ENCODE data around the gene XCR1. TPM values are rescaled to one million over a fixed set of nuclear protein-coding genes. Genes with fewer than 3 reads are reported as not detected.

XCR1 gene
- total and polyA plus RNA-seq, 2 donors (not counting 1 experiment from before 2014, with no cell fraction given) = 0.01 TPM; not detected in 1

- POLR2A ChIA-PET = no interaction called here
- intact Hi-C loops (cut with micrococcal nuclease) = no loop called here
Observed at GRCh38 chr3:45969953-45970352, 57.3 kb downstream of the XCR1 start.

GRCh38 chr3:45969116-45969515 lies 58.2 kb downstream of the XCR1 start:
- Mint-ChIP-seq H3K27me3 (no peaks in the 10 kb centered on the region), H3K27ac (no peak overlapping the region), H3K9me3 (ENCODE audit: insufficient read depth) (no peaks in the 10 kb centered on the region), H3K4me3 (no peak overlapping the region), H3K4me1 (peaks cover 15% of the 10 kb centered on the region)
- Histone ChIP-seq H3K9me3 (ENCODE audit: control extremely low read depth in 1 of 3, control insufficient read depth in 2 of 3, insufficient read depth in 1 of 3, low read length in 2 of 3) (no peaks in the 10 kb centered on the region), H3K36me3 (replicated peaks in 1 of 2; ENCODE audit: control extremely low read depth in 1 of 2, control insufficient read depth in 1 of 2, extremely low read depth in 1 of 2, insufficient read depth in 2 of 2, low read length in 1 of 2) (peaks cover 0 to 65% of the 10 kb centered on the region in 2 experiments), H2AFZ (ENCODE audit: insufficient read depth, low read depth, low read length, poor library complexity, severe bottlenecking) (no peak overlapping the region), H3K4me2 (replicated peaks; ENCODE audit: low read depth, low read length, poor library complexity, severe bottlenecking) (no peak overlapping the region), H3K9ac (ENCODE audit: low read length) (no peak overlapping the region), H3K27ac (ENCODE audit: low read length in 2 of 2) (no peak overlapping the region), H3K4me1 (ENCODE audit: control insufficient read depth in 2 of 2, insufficient read depth in 2 of 2, low read length in 2 of 2) (peaks cover 7 to 11% of the 10 kb centered on the region in 2 donors), H3K27me3 (replicated peaks in 1 of 4; ENCODE audit: control extremely low read depth in 1 of 4, control insufficient read depth in 3 of 4, insufficient read depth in 4 of 4, low read length in 3 of 4) (no peaks in the 10 kb centered on the region), H3K4me3 (ENCODE audit: control extremely low read depth in 1 of 5, extremely low read depth in 1 of 5, insufficient read depth in 1 of 5, low read depth in 2 of 5, low read length in 4 of 5) (no peak overlapping the region), H3K79me2 (ENCODE audit: control insufficient read depth, insufficient read depth, low read length) (no peaks in the 10 kb centered on the region), H4K20me1 (ENCODE audit: control insufficient read depth, insufficient read depth, low read length, poor library complexity, severe bottlenecking) (no peaks in the 10 kb centered on the region)
- intact Hi-C loops (cut with micrococcal nuclease) = no loop called here
- TF ChIP-seq CTCF (IDR thresholded peaks at IDR 0.05) (no peak), EZH2 (IDR thresholded peaks at IDR 0.05; ENCODE audit: borderline replicate concordance, insufficient read depth, low read depth, low read length, poor library complexity, severe bottlenecking) (no peak)
- no peak for DNase-seq
- POLR2A ChIA-PET = no interaction called here
- CTCF ChIA-PET = interaction anchor here (1.3 to 1.4 kb wide), 2 partner anchors 109 to 114 kb away, joined by 3 read pairs; no protein-coding TSS in a partner anchor
- ATAC-seq (ENCODE audit: low read depth) = no peak
- WGBS (ENCODE audit: insufficient coverage) = no CpG with 5 or more reads among the region's 3 CpGs

More at GRCh38 chr3:45969953-45970352, 57.3 kb downstream of the XCR1 start:
- ATAC-seq (ENCODE audit: low read depth) (no peak), DNase-seq (no peak)
- Histone ChIP-seq H3K4me2 (replicated peaks; ENCODE audit: low read depth, low read length, poor library complexity, severe bottlenecking) (no peak overlapping the region), H3K4me1 (ENCODE audit: control insufficient read depth in 2 of 2, insufficient read depth in 2 of 2, low read length in 2 of 2) (peaks cover 7 to 11% of the 10 kb centered on the region in 2 donors), H3K36me3 (replicated peaks in 1 of 2; ENCODE audit: control extremely low read depth in 1 of 2, control insufficient read depth in 1 of 2, extremely low read depth in 1 of 2, insufficient read depth in 2 of 2, low read length in 1 of 2) (peaks cover 1 to 61% of the 10 kb centered on the region in 2 experiments), H3K27me3 (replicated peaks in 1 of 4; ENCODE audit: control extremely low read depth in 1 of 4, control insufficient read depth in 3 of 4, insufficient read depth in 4 of 4, low read length in 3 of 4) (no peaks in the 10 kb centered on the region), H3K9me3 (ENCODE audit: control extremely low read depth in 1 of 3, control insufficient read depth in 2 of 3, insufficient read depth in 1 of 3, low read length in 2 of 3) (no peaks in the 10 kb centered on the region), H4K20me1 (ENCODE audit: control insufficient read depth, insufficient read depth, low read length, poor library complexity, severe bottlenecking) (no peaks in the 10 kb centered on the region), H3K79me2 (ENCODE audit: control insufficient read depth, insufficient read depth, low read length) (no peaks in the 10 kb centered on the region), H3K4me3 (ENCODE audit: control extremely low read depth in 1 of 5, extremely low read depth in 1 of 5, insufficient read depth in 1 of 5, low read depth in 2 of 5, low read length in 4 of 5) (no peak overlapping the region), H2AFZ (ENCODE audit: insufficient read depth, low read depth, low read length, poor library complexity, severe bottlenecking) (no peak overlapping the region), H3K9ac (ENCODE audit: low read length) (no peak overlapping the region), H3K27ac (ENCODE audit: low read length in 2 of 2) (no peak overlapping the region)
- CTCF ChIA-PET = interaction anchor here (1.0 to 1.3 kb wide), 2 partner anchors 109 to 113 kb away, joined by 3 read pairs; no protein-coding TSS in a partner anchor
- Mint-ChIP-seq H3K4me3 (no peak overlapping the region), H3K4me1 (peaks cover 15% of the 10 kb centered on the region), H3K27ac (no peak overlapping the region), H3K9me3 (ENCODE audit: insufficient read depth) (no peaks in the 10 kb centered on the region), H3K27me3 (no peaks in the 10 kb centered on the region)
- TF ChIP-seq EZH2 (IDR thresholded peaks at IDR 0.05; ENCODE audit: borderline replicate concordance, insufficient read depth, low read depth, low read length, poor library complexity, severe bottlenecking) (no peak), CTCF (IDR thresholded peaks at IDR 0.05) (no peak)
- WGBS (ENCODE audit: insufficient coverage) = 100% methylated on average over 1 of the region's 3 CpGs

Measured in B cell (primary cell).